Measurements from ENCODE around the gene CNN1. TPM values are rescaled to one million over a fixed set of nuclear protein-coding genes. Genes with fewer than 3 reads are reported as not detected.

Gene CNN1
- total and polyA plus RNA-seq, 2 experiments from 2014 or later: 12.1 to 12.6 TPM

DNA sequence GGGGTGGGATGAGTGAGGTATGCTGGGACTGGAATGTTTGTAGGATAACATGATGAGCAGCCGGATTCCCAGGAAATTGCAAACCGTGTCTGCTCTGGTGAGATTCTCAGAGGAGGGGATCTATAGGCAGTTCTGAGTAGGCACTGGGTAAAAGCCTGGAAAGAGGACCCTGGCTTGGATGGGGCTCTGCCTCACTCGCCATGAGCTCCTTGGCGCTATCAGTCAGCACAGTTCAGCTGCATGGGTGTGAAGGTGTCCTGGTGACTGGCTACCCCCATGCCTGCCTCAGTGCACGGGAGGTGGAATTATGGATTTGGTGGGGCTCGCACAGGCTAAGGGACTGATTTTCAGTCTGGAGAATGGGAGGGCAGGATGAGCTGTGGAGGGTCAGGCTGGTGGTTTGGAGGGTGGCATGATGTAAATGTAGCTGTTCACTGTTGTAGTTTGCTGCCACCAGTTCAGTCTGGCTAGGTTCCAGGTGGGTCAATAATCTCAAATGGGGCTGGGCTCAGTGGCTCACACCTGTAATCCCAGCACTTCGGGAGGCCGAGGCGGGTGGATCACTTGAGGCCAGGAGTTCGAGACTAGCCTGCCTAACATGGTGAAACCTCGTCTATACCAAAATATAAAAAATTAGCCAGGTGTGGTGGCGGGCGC is 49.5 kb downstream of the CNN1 start:
- H3K9me3 ChIP-seq (ENCODE audit: low read depth): no peaks in the 10 kb centered on the region
- H3K4me2 ChIP-seq: no peak overlapping the region
- H3K27ac ChIP-seq: no peak overlapping the region
- TF ChIP-seq EZH2 (IDR thresholded peaks at IDR 0.05; ENCODE audit: borderline replicate concordance) (no peak), EZH2phosphoT487 (IDR thresholded peaks at IDR 0.05; ENCODE audit: low read depth, severe bottlenecking, unreplicated experiment) (no peak)
- TF ChIP-seq, protein P1, sequence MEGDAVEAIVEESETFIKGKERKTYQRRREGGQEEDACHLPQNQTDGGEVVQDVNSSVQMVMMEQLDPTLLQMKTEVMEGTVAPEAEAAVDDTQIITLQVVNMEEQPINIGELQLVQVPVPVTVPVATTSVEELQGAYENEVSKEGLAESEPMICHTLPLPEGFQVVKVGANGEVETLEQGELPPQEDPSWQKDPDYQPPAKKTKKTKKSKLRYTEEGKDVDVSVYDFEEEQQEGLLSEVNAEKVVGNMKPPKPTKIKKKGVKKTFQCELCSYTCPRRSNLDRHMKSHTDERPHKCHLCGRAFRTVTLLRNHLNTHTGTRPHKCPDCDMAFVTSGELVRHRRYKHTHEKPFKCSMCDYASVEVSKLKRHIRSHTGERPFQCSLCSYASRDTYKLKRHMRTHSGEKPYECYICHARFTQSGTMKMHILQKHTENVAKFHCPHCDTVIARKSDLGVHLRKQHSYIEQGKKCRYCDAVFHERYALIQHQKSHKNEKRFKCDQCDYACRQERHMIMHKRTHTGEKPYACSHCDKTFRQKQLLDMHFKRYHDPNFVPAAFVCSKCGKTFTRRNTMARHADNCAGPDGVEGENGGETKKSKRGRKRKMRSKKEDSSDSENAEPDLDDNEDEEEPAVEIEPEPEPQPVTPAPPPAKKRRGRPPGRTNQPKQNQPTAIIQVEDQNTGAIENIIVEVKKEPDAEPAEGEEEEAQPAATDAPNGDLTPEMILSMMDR (IDR thresholded peaks at IDR 0.05; ENCODE audit: poor library complexity): no peak
- no peak overlapping the region for H3K4me3 ChIP-seq
- H3K9me2 ChIP-seq (replicated peaks; ENCODE audit: insufficient read depth): no peaks in the 10 kb centered on the region
- 76% methylated on average over 13 of the region's 13 CpGs for WGBS (ENCODE audit: low lambda C conversion rate, missing lambda C conversion rate)
- no peaks in the 10 kb centered on the region for H3K36me3 ChIP-seq (replicated peaks; ENCODE audit: insufficient read depth, low read depth)
- no peak for DNase-seq (ENCODE audit: low spot score)
- no peaks in the 10 kb centered on the region for H3K4me1 ChIP-seq (ENCODE audit: insufficient read depth)
- no peaks in the 10 kb centered on the region for H4K20me1 ChIP-seq (ENCODE audit: insufficient read depth, poor library complexity, severe bottlenecking)
- H2AFZ ChIP-seq: no peak overlapping the region
- no peaks in the 10 kb centered on the region for H3K79me2 ChIP-seq
- H3K27me3 ChIP-seq: no peaks in the 10 kb centered on the region

DNA sequence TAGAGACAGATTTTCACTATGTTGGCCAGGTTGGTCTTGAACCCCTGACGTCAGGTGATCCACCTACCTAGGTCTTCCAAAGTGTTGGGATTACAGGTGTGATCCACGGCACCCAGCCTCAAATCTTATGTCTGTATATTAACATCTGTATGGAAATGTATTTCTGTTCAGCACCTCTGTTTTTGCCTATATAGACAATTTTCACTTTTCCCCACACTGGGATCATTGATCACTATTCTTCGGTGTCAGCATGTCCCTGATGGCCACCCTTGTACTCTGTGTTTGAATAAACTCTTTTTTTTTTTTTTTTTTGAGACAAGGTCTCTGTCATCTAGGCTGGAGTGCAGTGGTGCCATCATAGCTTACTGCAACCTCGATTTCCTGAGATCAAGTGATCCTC is 55.4 kb downstream of the CNN1 start:
- Histone ChIP-seq H3K36me3 (replicated peaks; ENCODE audit: insufficient read depth, low read depth) (no peaks in the 10 kb centered on the region), H3K4me1 (ENCODE audit: insufficient read depth) (peaks cover 10% of the 10 kb centered on the region), H3K9me3 (ENCODE audit: low read depth) (no peaks in the 10 kb centered on the region), H3K4me3 (no peak overlapping the region), H2AFZ (no peak overlapping the region), H4K20me1 (ENCODE audit: insufficient read depth, poor library complexity, severe bottlenecking) (peaks cover 7% of the 10 kb centered on the region), H3K27me3 (no peaks in the 10 kb centered on the region), H3K4me2 (no peak overlapping the region), H3K9me2 (replicated peaks; ENCODE audit: insufficient read depth) (no peaks in the 10 kb centered on the region), H3K27ac (no peak overlapping the region), H3K79me2 (peaks cover 16% of the 10 kb centered on the region)
- DNase-seq (ENCODE audit: low spot score): no peak
- 88% methylated on average over 4 of the region's 4 CpGs for WGBS (ENCODE audit: low lambda C conversion rate, missing lambda C conversion rate)
- TF ChIP-seq EZH2 (IDR thresholded peaks at IDR 0.05; ENCODE audit: borderline replicate concordance) (no peak), EZH2phosphoT487 (IDR thresholded peaks at IDR 0.05; ENCODE audit: low read depth, severe bottlenecking, unreplicated experiment) (no peak)
- TF ChIP-seq, protein P1 (IDR thresholded peaks at IDR 0.05; ENCODE audit: poor library complexity): no peak

DNA sequence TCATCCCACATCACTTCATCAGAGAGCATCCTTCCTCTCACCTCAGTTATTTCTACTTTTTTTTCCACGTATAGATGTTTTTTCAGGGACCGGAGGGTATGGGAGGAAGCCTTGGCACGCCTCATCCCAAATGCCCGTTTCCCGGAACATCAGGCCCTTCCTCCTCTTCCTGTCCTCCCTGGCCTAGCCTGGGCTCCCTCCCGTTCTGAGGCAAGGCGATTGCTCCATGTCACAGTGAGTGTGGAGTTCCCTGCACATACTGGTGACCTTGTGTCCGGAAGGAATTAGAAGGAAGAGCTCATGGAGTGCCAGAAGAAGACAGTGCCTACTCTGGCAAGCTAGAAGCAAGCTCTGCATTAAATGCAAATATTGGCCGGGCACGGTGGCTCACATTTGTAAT is 57.5 kb downstream of the CNN1 start:
- DNase-seq (ENCODE audit: low spot score): no peak
- no peak overlapping the region for H3K27ac ChIP-seq

More for the DNA sequence above, 57.5 kb downstream of the CNN1 start:
- Histone ChIP-seq H3K27me3 (no peaks in the 10 kb centered on the region), H3K9me3 (ENCODE audit: low read depth) (no peaks in the 10 kb centered on the region), H2AFZ (no peak overlapping the region), H3K4me2 (no peak overlapping the region), H3K79me2 (peaks cover 36% of the 10 kb centered on the region), H3K9me2 (replicated peaks; ENCODE audit: insufficient read depth) (no peaks in the 10 kb centered on the region), H4K20me1 (ENCODE audit: insufficient read depth, poor library complexity, severe bottlenecking) (peaks cover 17% of the 10 kb centered on the region), H3K36me3 (replicated peaks; ENCODE audit: insufficient read depth, low read depth) (no peaks in the 10 kb centered on the region), H3K4me1 (ENCODE audit: insufficient read depth) (peaks cover 11% of the 10 kb centered on the region), H3K4me3 (no peak overlapping the region)
- WGBS (ENCODE audit: low lambda C conversion rate, missing lambda C conversion rate): 95% methylated on average over 10 of the region's 10 CpGs
- TF ChIP-seq EZH2 (IDR thresholded peaks at IDR 0.05; ENCODE audit: borderline replicate concordance) (no peak), EZH2phosphoT487 (IDR thresholded peaks at IDR 0.05; ENCODE audit: low read depth, severe bottlenecking, unreplicated experiment) (no peak)
- TF ChIP-seq, protein P1 (IDR thresholded peaks at IDR 0.05; ENCODE audit: poor library complexity): no peak
